Hepatocyte (in vitro differentiated cells): ENCODE measurements around the gene ARRB1. TPM values are rescaled to one million over a fixed set of nuclear protein-coding genes. Genes with fewer than 3 reads are reported as not detected.

Source experiments
- DNase-seq: peaks from one replicate; pipeline ENCODE4 v3.0.0-alpha.2; 2016; ENCODE audit warnings: low spot score
- H2AFZ ChIP-seq: fragments of 200-600 bp; sonication (generic); 2 replicates; pipeline ENCODE4 v1.6.0; 2016; ENCODE audit warnings: antibody characterized with exemption, mild to moderate bottlenecking
- H3K27ac ChIP-seq: fragments of 200-600 bp; sonication (generic); 2 replicates; pipeline ENCODE4 v1.5.1; 2016; ENCODE audit warnings: mild to moderate bottlenecking
- H3K27me3 ChIP-seq: fragments of 200-600 bp; sonication (generic); 2 replicates; pipeline ENCODE4 v1.6.1; 2016
- H3K36me3 ChIP-seq: fragments of 200-600 bp; sonication (generic); replicated peaks from 2 replicates; pipeline ENCODE4 v1.5.1; 2016; ENCODE audit warnings: low read depth; ENCODE audit not compliant: insufficient read depth
- H3K4me1 ChIP-seq: fragments of 200-600 bp; sonication (generic); 2 replicates; pipeline ENCODE4 v1.5.1; 2016; ENCODE audit warnings: mild to moderate bottlenecking, moderate library complexity; ENCODE audit not compliant: insufficient read depth
- H3K4me2 ChIP-seq: fragments of 200-600 bp; sonication (generic); 2 replicates; pipeline ENCODE4 v1.6.0; 2016
- H3K4me3 ChIP-seq: fragments of 200-600 bp; sonication (generic); 2 replicates; pipeline ENCODE4 v1.5.1; 2016; ENCODE audit warnings: mild to moderate bottlenecking
- H3K79me2 ChIP-seq: fragments of 200-600 bp; sonication (generic); 2 replicates; pipeline ENCODE4 v1.6.0; 2017; ENCODE audit warnings: mild to moderate bottlenecking
- H3K9me2 ChIP-seq: fragments of 200-600 bp; sonication (generic); replicated peaks from 2 replicates; pipeline ENCODE4 v1.6.0; 2017; ENCODE audit warnings: mild to moderate bottlenecking; ENCODE audit not compliant: insufficient read depth
- H3K9me3 ChIP-seq: fragments of 200-600 bp; sonication (generic); 2 replicates; pipeline ENCODE4 v1.5.1; 2016; ENCODE audit warnings: low read depth, mild to moderate bottlenecking
- H4K20me1 ChIP-seq: fragments of 200-600 bp; sonication (generic); 2 replicates; pipeline ENCODE4 v1.6.0; 2016; ENCODE audit warnings: mild to moderate bottlenecking; ENCODE audit not compliant: insufficient read depth, poor library complexity, severe bottlenecking
- CTCF ChIP-seq: fragments of 200-600 bp; sonication (generic); IDR thresholded peaks from 2 replicates; pipeline ENCODE4 v1.5.1; 2016; ENCODE audit warnings: antibody characterized with exemption, mild to moderate bottlenecking; ENCODE audit not compliant: poor library complexity
- EZH2 ChIP-seq: fragments of 200-600 bp; sonication (generic); IDR thresholded peaks from 2 replicates; pipeline ENCODE4 v1.6.1; 2016; ENCODE audit warnings: antibody characterized with exemption, mild to moderate bottlenecking, borderline replicate concordance
- EZH2phosphoT487 ChIP-seq: fragments of 200-600 bp; sonication (generic); IDR thresholded peaks from one replicate; pipeline ENCODE4 v1.6.1; 2018; ENCODE audit warnings: antibody characterized with exemption, mild to moderate bottlenecking, low read depth, moderate library complexity; ENCODE audit not compliant: unreplicated experiment, severe bottlenecking
- WGBS: methylation state at CpG from one replicate; pipeline ENCODE4 v1.1.6; 2016; ENCODE audit warnings: low lambda C conversion rate; ENCODE audit errors: missing lambda C conversion rate; 5-methylcytosine and 5-hydroxymethylcytosine counted together
- polyA plus RNA-seq: library from polyadenylated mRNA; unstranded; fragments of >200 nt; fragmentation: Nextera tagmentation; extraction: Ambion mirVana; gene quantifications from 2 replicates; pipeline ENCODE4 v1.2.1, GENCODE V29; 2016
- total RNA-seq: library from RNA; depleted of rRNA; stranded (reverse); fragments of >200 nt; gene quantifications from 2 replicates; pipeline ENCODE4 v1.2.3, GENCODE V29; 2014

Gene ARRB1
- total and polyA plus RNA-seq, 2 experiments from 2014 or later: 16.2 to 83.2 TPM

- Histone ChIP-seq H3K27me3 (no peaks in the 10 kb centered on the region), H3K9me2 (no peaks in the 10 kb centered on the region), H3K4me2 (peak overlapping the region; percentile 58), H3K4me3 (no peak overlapping the region), H2AFZ (no peak overlapping the region), H3K79me2 (peaks cover 96% of the 10 kb centered on the region), H3K9me3 (no peaks in the 10 kb centered on the region), H3K36me3 (no peaks in the 10 kb centered on the region), H3K4me1 (peaks cover 68% of the 10 kb centered on the region), H3K27ac (peak overlapping the region; percentile 84), H4K20me1 (no peaks in the 10 kb centered on the region)
- TF ChIP-seq CTCF (no peak), EZH2 (no peak), EZH2phosphoT487 (no peak)
- DNase-seq: peak; percentile 71
- WGBS: 42% methylated on average over 6 of the region's 6 CpGs
Observed at GRCh38 chr11:75337195-75337654, 14.2 kb downstream of the ARRB1 start.

GRCh38 chr11:75334976-75335375 is 16.5 kb downstream of the ARRB1 start:
- peaks cover 63% of the 10 kb centered on the region for H3K4me1 ChIP-seq
- H3K79me2 ChIP-seq: peaks cover 92% of the 10 kb centered on the region
- H2AFZ ChIP-seq: no peak overlapping the region
- no peaks in the 10 kb centered on the region for H3K36me3 ChIP-seq
- no peak for DNase-seq
- H3K27ac ChIP-seq: peak overlapping the region; percentile 31
- WGBS: 70% methylated on average over 11 of the region's 11 CpGs
- no peaks in the 10 kb centered on the region for H3K9me2 ChIP-seq
- H3K27me3 ChIP-seq: no peaks in the 10 kb centered on the region
- H3K9me3 ChIP-seq: no peaks in the 10 kb centered on the region
- H3K4me3 ChIP-seq: no peak overlapping the region
- no peak for TF ChIP-seq EZH2
- no peak for TF ChIP-seq CTCF
- no peak for TF ChIP-seq EZH2phosphoT487
- no peak overlapping the region for H3K4me2 ChIP-seq
- H4K20me1 ChIP-seq: no peaks in the 10 kb centered on the region

GRCh38 chr11:75334402-75334891 is 17.0 kb downstream of the ARRB1 start:
- Histone ChIP-seq H4K20me1 (no peaks in the 10 kb centered on the region), H3K9me3 (no peaks in the 10 kb centered on the region), H2AFZ (no peak overlapping the region), H3K27me3 (no peaks in the 10 kb centered on the region), H3K79me2 (peaks cover 91% of the 10 kb centered on the region), H3K4me2 (no peak overlapping the region), H3K9me2 (no peaks in the 10 kb centered on the region), H3K4me3 (no peak overlapping the region), H3K4me1 (peaks cover 63% of the 10 kb centered on the region), H3K36me3 (no peaks in the 10 kb centered on the region), H3K27ac (peak overlapping the region; percentile 31)
- 72% methylated on average over 2 of the region's 2 CpGs for WGBS
- DNase-seq: no peak
- no peak for TF ChIP-seq EZH2
- TF ChIP-seq CTCF: no peak
- TF ChIP-seq EZH2phosphoT487: no peak
